Activated naive CD4-positive, alpha-beta T cell treated with anti-CD3 and anti-CD28 coated beads, Interleukin-2, amount 50 U/mL, for 24 hours (primary cell): Measurements from ENCODE around the gene AZU1.

Experiments
- H3K27ac Mint-ChIP-seq: one replicate; pipeline ENCODE4 v1.8.0; 2021; ENCODE audit warnings: mild to moderate bottlenecking, mixed read lengths
- H3K27me3 Mint-ChIP-seq: one replicate; pipeline ENCODE4 v1.8.0; 2021; ENCODE audit warnings: mixed read lengths
- H3K36me3 Mint-ChIP-seq: one replicate; pipeline ENCODE4 v1.8.0; 2021; ENCODE audit warnings: mixed read lengths
- H3K4me1 Mint-ChIP-seq: one replicate; pipeline ENCODE4 v1.8.0; 2021; ENCODE audit warnings: mixed read lengths
- H3K4me3 Mint-ChIP-seq: one replicate; pipeline ENCODE4 v1.8.0; 2021; ENCODE audit warnings: mild to moderate bottlenecking, mixed read lengths
- H3K9me3 Mint-ChIP-seq: one replicate; pipeline ENCODE4 v1.8.0; 2021; ENCODE audit warnings: mixed read lengths

Gene AZU1

GRCh38 chr19:803686-804418 lies 23.8 kb upstream of the AZU1 start:
- no peaks in the 10 kb centered on the region for H3K27me3 Mint-ChIP-seq
- H3K27ac Mint-ChIP-seq, result peak overlapping the region; percentile 35
- H3K36me3 Mint-ChIP-seq, result peaks cover 13% of the 10 kb centered on the region
- H3K4me1 Mint-ChIP-seq, result peaks cover 35% of the 10 kb centered on the region
- H3K4me3 Mint-ChIP-seq, result peak overlapping the region; percentile 26
- no peaks in the 10 kb centered on the region for H3K9me3 Mint-ChIP-seq

GRCh38 chr19:804419-805165 lies 23.0 kb upstream of the AZU1 start:
- H3K4me1 Mint-ChIP-seq, result peaks cover 30% of the 10 kb centered on the region
- no peak overlapping the region for H3K4me3 Mint-ChIP-seq
- no peaks in the 10 kb centered on the region for H3K27me3 Mint-ChIP-seq
- H3K9me3 Mint-ChIP-seq, result no peaks in the 10 kb centered on the region
- peak overlapping the region; percentile 70 for H3K27ac Mint-ChIP-seq
- H3K36me3 Mint-ChIP-seq, result peaks cover 7% of the 10 kb centered on the region

- Mint-ChIP-seq H3K4me1 (peaks cover 24% of the 10 kb centered on the region), H3K27ac (peak overlapping the region; percentile 77), H3K9me3 (no peaks in the 10 kb centered on the region), H3K36me3 (peaks cover 6% of the 10 kb centered on the region), H3K4me3 (no peak overlapping the region), H3K27me3 (no peaks in the 10 kb centered on the region)
Measured at GRCh38 chr19:805166-805551, 22.5 kb upstream of the AZU1 start.

GRCh38 chr19:805600-806550 lies 21.8 kb upstream of the AZU1 start:
- H3K4me3 Mint-ChIP-seq, result no peak overlapping the region
- H3K4me1 Mint-ChIP-seq, result peaks cover 18% of the 10 kb centered on the region
- H3K27ac Mint-ChIP-seq, result peak overlapping the region; percentile 77
- no peaks in the 10 kb centered on the region for H3K27me3 Mint-ChIP-seq
- peaks cover 6% of the 10 kb centered on the region for H3K36me3 Mint-ChIP-seq
- H3K9me3 Mint-ChIP-seq, result no peaks in the 10 kb centered on the region

- H3K4me1 Mint-ChIP-seq, result peaks cover 12% of the 10 kb centered on the region
- H3K27ac Mint-ChIP-seq, result peak overlapping the region; percentile 68
- H3K4me3 Mint-ChIP-seq, result no peak overlapping the region
- H3K27me3 Mint-ChIP-seq, result no peaks in the 10 kb centered on the region
- no peaks in the 10 kb centered on the region for H3K9me3 Mint-ChIP-seq
- H3K36me3 Mint-ChIP-seq, result peaks cover 8% of the 10 kb centered on the region
Measured at GRCh38 chr19:806815-807421, 20.7 kb upstream of the AZU1 start.

- no peaks in the 10 kb centered on the region for H3K27me3 Mint-ChIP-seq
- H3K4me3 Mint-ChIP-seq, result no peak overlapping the region
- H3K27ac Mint-ChIP-seq, result peak overlapping the region; percentile 88
- H3K4me1 Mint-ChIP-seq, result peaks cover 5% of the 10 kb centered on the region
- no peaks in the 10 kb centered on the region for H3K9me3 Mint-ChIP-seq
- peaks cover 8% of the 10 kb centered on the region for H3K36me3 Mint-ChIP-seq
Measured at GRCh38 chr19:807627-808422, 19.8 kb upstream of the AZU1 start.

GRCh38 chr19:808423-808775 lies 19.2 kb upstream of the AZU1 start:
- H3K27me3 Mint-ChIP-seq, result no peaks in the 10 kb centered on the region
- H3K27ac Mint-ChIP-seq, result no peak overlapping the region
- peaks cover 8% of the 10 kb centered on the region for H3K36me3 Mint-ChIP-seq
- H3K4me3 Mint-ChIP-seq, result no peak overlapping the region
- H3K4me1 Mint-ChIP-seq, result no peaks in the 10 kb centered on the region
- no peaks in the 10 kb centered on the region for H3K9me3 Mint-ChIP-seq

- peak overlapping the region; percentile 35 for H3K27ac Mint-ChIP-seq
- no peaks in the 10 kb centered on the region for H3K4me1 Mint-ChIP-seq
- H3K9me3 Mint-ChIP-seq, result no peaks in the 10 kb centered on the region
- H3K4me3 Mint-ChIP-seq, result no peak overlapping the region
- H3K36me3 Mint-ChIP-seq, result peaks cover 8% of the 10 kb centered on the region
- no peaks in the 10 kb centered on the region for H3K27me3 Mint-ChIP-seq
Measured at GRCh38 chr19:810077-810855, 17.4 kb upstream of the AZU1 start.

- no peak overlapping the region for H3K4me3 Mint-ChIP-seq
- peaks cover 8% of the 10 kb centered on the region for H3K36me3 Mint-ChIP-seq
- no peaks in the 10 kb centered on the region for H3K9me3 Mint-ChIP-seq
- no peaks in the 10 kb centered on the region for H3K27me3 Mint-ChIP-seq
- peak overlapping the region; percentile 35 for H3K27ac Mint-ChIP-seq
- H3K4me1 Mint-ChIP-seq, result no peaks in the 10 kb centered on the region
Measured at GRCh38 chr19:810883-811489, 16.7 kb upstream of the AZU1 start.

GRCh38 chr19:811506-812048 lies 16.1 kb upstream of the AZU1 start:
- Mint-ChIP-seq H3K9me3 (no peaks in the 10 kb centered on the region), H3K27ac (peak overlapping the region; percentile 51), H3K4me3 (no peak overlapping the region), H3K4me1 (no peaks in the 10 kb centered on the region), H3K36me3 (peaks cover 10% of the 10 kb centered on the region), H3K27me3 (no peaks in the 10 kb centered on the region)

- no peaks in the 10 kb centered on the region for H3K27me3 Mint-ChIP-seq
- no peaks in the 10 kb centered on the region for H3K4me1 Mint-ChIP-seq
- no peak overlapping the region for H3K27ac Mint-ChIP-seq
- no peak overlapping the region for H3K4me3 Mint-ChIP-seq
- peaks cover 11% of the 10 kb centered on the region for H3K36me3 Mint-ChIP-seq
- no peaks in the 10 kb centered on the region for H3K9me3 Mint-ChIP-seq
Measured at GRCh38 chr19:812049-812746, 15.4 kb upstream of the AZU1 start.

GRCh38 chr19:812747-813218 lies 14.9 kb upstream of the AZU1 start:
- Mint-ChIP-seq H3K4me3 (no peak overlapping the region), H3K9me3 (no peaks in the 10 kb centered on the region), H3K27ac (no peak overlapping the region), H3K4me1 (no peaks in the 10 kb centered on the region), H3K27me3 (no peaks in the 10 kb centered on the region), H3K36me3 (peaks cover 8% of the 10 kb centered on the region)
